ENCODE data around the gene TNFSF12. TPM values are rescaled to one million over a fixed set of nuclear protein-coding genes. Genes with fewer than 3 reads are reported as not detected.

TNFSF12 gene
- total RNA-seq, 1 donor from 2014 or later = 3.4 TPM

DNA sequence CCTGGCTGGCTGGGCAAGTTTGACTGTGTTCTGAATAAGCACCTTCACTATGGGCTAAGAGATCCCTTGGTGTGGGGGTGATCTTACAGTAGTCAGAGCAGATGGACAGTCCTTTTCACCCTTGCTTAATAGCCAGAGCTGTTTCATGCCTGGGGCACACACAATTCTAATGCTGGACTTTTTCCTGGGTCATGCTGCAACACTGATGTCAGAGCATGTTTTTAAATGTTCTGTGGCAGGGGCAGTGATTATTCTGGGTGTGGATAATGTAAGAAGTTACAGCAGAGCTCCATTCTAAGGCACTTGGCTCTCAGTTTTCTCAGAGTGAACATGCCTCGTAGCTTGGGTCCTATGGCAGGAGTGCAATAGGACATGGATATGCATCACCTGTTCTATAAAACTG, 26.6 kb downstream of the TNFSF12 start:
- H3K27ac Mint-ChIP-seq (ENCODE audit: unreplicated experiment) = peak overlapping the region; percentile 34
- no peak for FAIRE-seq

DNA sequence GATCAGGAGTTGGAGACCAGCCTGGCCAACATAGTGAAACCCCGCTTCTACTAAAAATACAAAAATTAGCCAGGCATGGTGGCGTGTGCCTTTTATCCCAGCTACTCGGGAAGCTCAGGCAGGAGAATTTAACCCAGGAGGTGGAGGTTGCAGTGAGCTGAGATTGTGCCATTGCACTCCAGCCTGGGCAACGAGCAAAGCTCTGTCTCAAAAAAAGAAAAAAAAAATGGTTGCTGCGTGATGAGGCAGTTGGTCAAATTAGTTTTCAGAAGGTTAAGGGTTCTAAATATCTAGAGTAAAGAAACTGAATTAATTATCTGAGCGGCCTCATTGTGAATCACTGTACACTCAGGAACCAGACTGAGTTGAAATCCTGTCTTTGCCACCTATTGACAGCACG, 27.1 kb downstream of the TNFSF12 start:
- Histone ChIP-seq H3K9ac (ENCODE audit: low read length) (peak overlapping the region; percentile 100), H3K79me2 (ENCODE audit: insufficient read depth, low read length) (peaks cover 80% of the 10 kb centered on the region)

More for the DNA sequence above, 26.6 kb downstream of the TNFSF12 start:
- peaks cover 83% of the 10 kb centered on the region for H3K79me2 ChIP-seq (ENCODE audit: insufficient read depth, low read length)
- H3K4me2 ChIP-seq (ENCODE audit: low read length) = peak overlapping the region; percentile 97
- Mint-ChIP-seq H3K4me3 (ENCODE audit: unreplicated experiment) (peak overlapping the region; percentile 97), H3K27me3 (ENCODE audit: low read depth, unreplicated experiment) (no peaks in the 10 kb centered on the region), H3K36me3 (ENCODE audit: low read depth, unreplicated experiment) (peaks cover 40% of the 10 kb centered on the region), H3K4me1 (ENCODE audit: low read depth, unreplicated experiment) (peaks cover 48% of the 10 kb centered on the region), H3K9me3 (ENCODE audit: unreplicated experiment) (no peaks in the 10 kb centered on the region)
- peak overlapping the region; percentile 100 for H3K9ac ChIP-seq (ENCODE audit: low read length)
- H3K27ac ChIP-seq (ENCODE audit: low read depth, low read length) = no peak overlapping the region
- peaks cover 73% of the 10 kb centered on the region for H4K20me1 ChIP-seq (ENCODE audit: insufficient read depth, low read length)
- no peaks in the 10 kb centered on the region for H3K27me3 ChIP-seq (ENCODE audit: insufficient read depth, low read length)
- no peaks in the 10 kb centered on the region for H3K9me3 ChIP-seq (ENCODE audit: insufficient read depth, low read depth, low read length)
- TF ChIP-seq, protein P1, sequence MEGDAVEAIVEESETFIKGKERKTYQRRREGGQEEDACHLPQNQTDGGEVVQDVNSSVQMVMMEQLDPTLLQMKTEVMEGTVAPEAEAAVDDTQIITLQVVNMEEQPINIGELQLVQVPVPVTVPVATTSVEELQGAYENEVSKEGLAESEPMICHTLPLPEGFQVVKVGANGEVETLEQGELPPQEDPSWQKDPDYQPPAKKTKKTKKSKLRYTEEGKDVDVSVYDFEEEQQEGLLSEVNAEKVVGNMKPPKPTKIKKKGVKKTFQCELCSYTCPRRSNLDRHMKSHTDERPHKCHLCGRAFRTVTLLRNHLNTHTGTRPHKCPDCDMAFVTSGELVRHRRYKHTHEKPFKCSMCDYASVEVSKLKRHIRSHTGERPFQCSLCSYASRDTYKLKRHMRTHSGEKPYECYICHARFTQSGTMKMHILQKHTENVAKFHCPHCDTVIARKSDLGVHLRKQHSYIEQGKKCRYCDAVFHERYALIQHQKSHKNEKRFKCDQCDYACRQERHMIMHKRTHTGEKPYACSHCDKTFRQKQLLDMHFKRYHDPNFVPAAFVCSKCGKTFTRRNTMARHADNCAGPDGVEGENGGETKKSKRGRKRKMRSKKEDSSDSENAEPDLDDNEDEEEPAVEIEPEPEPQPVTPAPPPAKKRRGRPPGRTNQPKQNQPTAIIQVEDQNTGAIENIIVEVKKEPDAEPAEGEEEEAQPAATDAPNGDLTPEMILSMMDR (IDR thresholded peaks at IDR 0.05; ENCODE audit: insufficient read depth, low read depth, low read length) = no peak
- no peak for TF ChIP-seq EZH2 (IDR thresholded peaks at IDR 0.05; ENCODE audit: insufficient read depth, low read length)
- peaks cover 56% of the 10 kb centered on the region for H3K36me3 ChIP-seq (ENCODE audit: insufficient read depth, low read length)
- peaks cover 45% of the 10 kb centered on the region for H3K4me1 ChIP-seq (ENCODE audit: insufficient read depth, low read length)
- no peak overlapping the region for H2AFZ ChIP-seq (ENCODE audit: low read depth, low read length)
- H3K4me3 ChIP-seq (ENCODE audit: insufficient read depth, low read depth, low read length) = peak overlapping the region; percentile 88
- DNase-seq (ENCODE audit: low read depth) = no peak

DNA sequence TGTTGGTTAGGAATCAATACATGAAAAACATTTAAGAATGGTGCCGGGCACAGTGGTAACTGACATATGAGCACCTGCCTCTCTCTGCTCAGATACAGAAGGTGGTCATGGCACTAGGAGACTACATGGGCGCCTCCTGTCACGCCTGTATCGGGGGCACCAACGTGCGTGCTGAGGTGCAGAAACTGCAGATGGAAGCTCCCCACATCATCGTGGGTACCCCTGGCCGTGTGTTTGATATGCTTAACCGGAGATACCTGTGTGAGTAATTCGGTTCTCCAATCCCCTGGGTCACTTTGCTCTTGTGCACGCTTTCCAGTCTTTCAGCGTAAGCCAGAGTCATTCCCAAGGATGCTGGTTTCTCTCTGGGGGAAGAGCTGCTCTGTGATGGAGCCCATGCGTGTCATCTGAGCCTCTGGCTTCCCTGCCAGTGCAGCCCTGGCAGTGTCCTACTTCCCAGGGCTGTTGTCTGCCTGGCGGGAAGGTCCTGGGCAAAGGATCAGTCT, 27.6 kb downstream of the TNFSF12 start:
- Mint-ChIP-seq H3K27me3 (ENCODE audit: low read depth, unreplicated experiment) (no peaks in the 10 kb centered on the region), H3K27ac (ENCODE audit: unreplicated experiment) (peak overlapping the region; percentile 54), H3K4me1 (ENCODE audit: low read depth, unreplicated experiment) (peaks cover 53% of the 10 kb centered on the region), H3K9me3 (ENCODE audit: unreplicated experiment) (no peaks in the 10 kb centered on the region), H3K36me3 (ENCODE audit: low read depth, unreplicated experiment) (peaks cover 47% of the 10 kb centered on the region), H3K4me3 (ENCODE audit: unreplicated experiment) (peak overlapping the region; percentile 97)
- H3K4me1 ChIP-seq (ENCODE audit: insufficient read depth, low read length) = peaks cover 45% of the 10 kb centered on the region
- DNase-seq (ENCODE audit: low read depth) = no peak
- no peak for FAIRE-seq
- H3K9ac ChIP-seq (ENCODE audit: low read length) = peak overlapping the region; percentile 16
- no peak overlapping the region for H2AFZ ChIP-seq (ENCODE audit: low read depth, low read length)
- H3K9me3 ChIP-seq (ENCODE audit: insufficient read depth, low read depth, low read length) = no peaks in the 10 kb centered on the region
- peaks cover 75% of the 10 kb centered on the region for H3K79me2 ChIP-seq (ENCODE audit: insufficient read depth, low read length)
- H3K36me3 ChIP-seq (ENCODE audit: insufficient read depth, low read length) = peaks cover 51% of the 10 kb centered on the region
- H4K20me1 ChIP-seq (ENCODE audit: insufficient read depth, low read length) = peaks cover 79% of the 10 kb centered on the region
- no peak overlapping the region for H3K4me3 ChIP-seq (ENCODE audit: insufficient read depth, low read depth, low read length)
- H3K27ac ChIP-seq (ENCODE audit: low read depth, low read length) = no peak overlapping the region
- TF ChIP-seq, protein P1 (IDR thresholded peaks at IDR 0.05; ENCODE audit: insufficient read depth, low read depth, low read length) = no peak
- TF ChIP-seq EZH2 (IDR thresholded peaks at IDR 0.05; ENCODE audit: insufficient read depth, low read length) = no peak
- peak overlapping the region; percentile 97 for H3K4me2 ChIP-seq (ENCODE audit: low read length)
- H3K27me3 ChIP-seq (ENCODE audit: insufficient read depth, low read length) = no peaks in the 10 kb centered on the region

More for the DNA sequence above, 27.1 kb downstream of the TNFSF12 start:
- DNase-seq (ENCODE audit: low read depth) (no peak), FAIRE-seq (no peak)
- H3K27me3 Mint-ChIP-seq (ENCODE audit: low read depth, unreplicated experiment) = no peaks in the 10 kb centered on the region
- H3K36me3 Mint-ChIP-seq (ENCODE audit: low read depth, unreplicated experiment) = peaks cover 45% of the 10 kb centered on the region
- Histone ChIP-seq H3K27me3 (ENCODE audit: insufficient read depth, low read length) (no peaks in the 10 kb centered on the region), H3K4me2 (ENCODE audit: low read length) (peak overlapping the region; percentile 97), H4K20me1 (ENCODE audit: insufficient read depth, low read length) (peaks cover 77% of the 10 kb centered on the region), H3K27ac (ENCODE audit: low read depth, low read length) (no peak overlapping the region), H3K4me3 (ENCODE audit: insufficient read depth, low read depth, low read length) (peak overlapping the region; percentile 88), H3K36me3 (ENCODE audit: insufficient read depth, low read length) (peaks cover 51% of the 10 kb centered on the region), H3K9me3 (ENCODE audit: insufficient read depth, low read depth, low read length) (no peaks in the 10 kb centered on the region), H3K4me1 (ENCODE audit: insufficient read depth, low read length) (peaks cover 45% of the 10 kb centered on the region), H2AFZ (ENCODE audit: low read depth, low read length) (no peak overlapping the region)
- H3K27ac Mint-ChIP-seq (ENCODE audit: unreplicated experiment) = peak overlapping the region; percentile 34
- peaks cover 52% of the 10 kb centered on the region for H3K4me1 Mint-ChIP-seq (ENCODE audit: low read depth, unreplicated experiment)
- no peaks in the 10 kb centered on the region for H3K9me3 Mint-ChIP-seq (ENCODE audit: unreplicated experiment)
- TF ChIP-seq, protein P1 (IDR thresholded peaks at IDR 0.05; ENCODE audit: insufficient read depth, low read depth, low read length) = no peak
- TF ChIP-seq EZH2 (IDR thresholded peaks at IDR 0.05; ENCODE audit: insufficient read depth, low read length) = no peak
- H3K4me3 Mint-ChIP-seq (ENCODE audit: unreplicated experiment) = peak overlapping the region; percentile 97
